K562 (cell line): ENCODE measurements around the gene TEDC1. TPM values are rescaled to one million over a fixed set of nuclear protein-coding genes. Genes with fewer than 3 reads are reported as not detected.
A peak's percentile ranks its signal among the peaks of the same experiment; 100 is the strongest.

Experiments used
- ATAC-seq: fragments of 200-7000 bp; cut with Tn5 transposase; 3 replicates; pipeline ENCODE4 v1.9.1; 2020; ENCODE audit warnings: moderate library complexity
- BruUV-seq: library from RNA; stranded (reverse); fragments of 400-500 nt; replicated peaks from 2 replicates; lab custom pipeline; 2021; lab: Mats Ljungman, UMichigan
- CTCF ChIA-PET: fragments of 300-600 bp; formaldehyde crosslinking; extraction: SDS; loops from one replicate; lab custom pipeline; 2021; ENCODE audit warnings: low intra/inter-chr PET ratio; lab: Yijun Ruan, JAX
- POLR2A ChIA-PET: fragments of 300-600, 350-650 bp; sonication (Branson Sonifier 250); formaldehyde crosslinking; extraction: SDS; loops from one replicate; lab custom pipeline; 2021; ENCODE audit warnings: antibody characterized with exemption, inconsistent platforms; lab: Yijun Ruan, JAX
- DNase-seq, 4 experiments: peaks; one replicate each; pipeline versions ENCODE4 v3.0.0 to v3.0.0-alpha.2; 2011 to 2018; ENCODE audit warnings: low spot score in 3 of 4, mixed read lengths in 3 of 4; ENCODE audit errors: extremely low read depth in 1 of 4
- FAIRE-seq: peaks from 2 replicates; lab custom pipeline; 2011; peaks lifted over from hg19 to GRCh38; lab: Jason Lieb, UNC
- H2AFZ ChIP-seq: 2 replicates; pipeline ENCODE4 v1.6.0; 2011; ENCODE audit warnings: low read depth, low read length, control low read depth, inconsistent platforms
- H3K27ac ChIP-seq: fragments of 200-600 bp; 3 replicates; pipeline ENCODE4 v1.8.0; 2011; ENCODE audit warnings: low read depth, mild to moderate bottlenecking, control low read depth, inconsistent platforms, low read length, moderate library complexity, mixed read lengths; ENCODE audit errors: extremely low read depth
- H3K27me3 ChIP-seq, 2 experiments: fragments of 300-600 bp in 1 of 2; 2 replicates in 1 of 2; 3 replicates in 1 of 2; pipeline versions ENCODE4 v1.6.0 to v1.8.0; 2011; ENCODE audit warnings: inconsistent platforms in 2 of 2, low read length in 2 of 2, mild to moderate bottlenecking in 1 of 2, mixed read lengths in 1 of 2, moderate library complexity in 1 of 2; ENCODE audit not compliant: control insufficient read depth in 2 of 2, insufficient read depth in 2 of 2
- H3K36me3 ChIP-seq: fragments of 300-600 bp; 3 replicates; pipeline ENCODE4 v1.8.0; 2011; ENCODE audit warnings: mild to moderate bottlenecking, low read length, inconsistent platforms; ENCODE audit not compliant: control insufficient read depth, insufficient read depth
- H3K4me1 ChIP-seq, 2 experiments: fragments of 200-600 bp in 1 of 2; replicated peaks in 1 of 2; 2 replicates in 1 of 2; 3 replicates in 1 of 2; pipeline versions ENCODE4 v1.5.1 to v1.8.0; 2011; ENCODE audit warnings: inconsistent platforms in 2 of 2, low read length in 2 of 2, mild to moderate bottlenecking in 1 of 2, mixed read lengths in 1 of 2, moderate library complexity in 1 of 2; ENCODE audit not compliant: control insufficient read depth in 2 of 2, insufficient read depth in 2 of 2
- H3K4me2 ChIP-seq: 2 replicates; pipeline ENCODE4 v1.6.1; 2011; ENCODE audit warnings: low read length, control low read depth, inconsistent platforms, mixed read lengths; ENCODE audit not compliant: insufficient read depth
- H3K4me3 ChIP-seq: fragments of 200-600 bp; sonication (generic), shearing (Covaris generic); 2 replicates; pipeline ENCODE4 v1.5.1; 2016; ENCODE audit warnings: control low read depth, inconsistent platforms
- H3K79me2 ChIP-seq: fragments of 200-600 bp; 3 replicates; pipeline ENCODE4 v1.8.0; 2011; ENCODE audit warnings: low read length, inconsistent platforms; ENCODE audit not compliant: control insufficient read depth, insufficient read depth
- H3K9ac ChIP-seq, 2 experiments: 2 replicates each; pipeline versions ENCODE4 v1.6.0 to v1.6.1; 2011; ENCODE audit warnings: low read depth in 2 of 2, low read length in 2 of 2, control low read depth in 1 of 2, inconsistent platforms in 1 of 2, mild to moderate bottlenecking in 1 of 2, mixed read lengths in 1 of 2; ENCODE audit not compliant: insufficient read depth in 1 of 2
- H3K9me1 ChIP-seq: one replicate; pipeline ENCODE4 v1.6.0; 2011; ENCODE audit warnings: inconsistent platforms, mild to moderate bottlenecking, low read length, moderate library complexity; ENCODE audit not compliant: control insufficient read depth, insufficient read depth
- H3K9me3 ChIP-seq: replicated peaks from 2 replicates; pipeline ENCODE4 v1.5.1; 2011; ENCODE audit warnings: low read depth, low read length, inconsistent platforms; ENCODE audit not compliant: control insufficient read depth, insufficient read depth
- H4K20me1 ChIP-seq: replicated peaks from 2 replicates; pipeline ENCODE4 v1.6.1; 2011; ENCODE audit warnings: low read length, inconsistent platforms, mixed read lengths; ENCODE audit not compliant: control insufficient read depth, insufficient read depth
- HNRNPL ChIP-seq: fragments of 200-400 bp; formaldehyde crosslinking; IDR thresholded peaks from 2 replicates; pipeline ENCODE4 v1.6.1; 2017; ENCODE audit warnings: low read depth, mild to moderate bottlenecking, low read length
- RBFOX2 ChIP-seq: fragments of 200-400 bp; formaldehyde crosslinking; IDR thresholded peaks from 2 replicates; pipeline ENCODE4 v1.6.1; 2017; ENCODE audit warnings: low read depth, mild to moderate bottlenecking, low read length, moderate library complexity
- SNAPC5 ChIP-seq: fragments of 250-450 bp; sonication (Bioruptor Pico); IDR thresholded peaks from 2 replicates; pipeline ENCODE4 v1.8.0; 2021; ENCODE audit warnings: moderate library complexity, mild to moderate bottlenecking, inconsistent platforms
- ZBTB49 ChIP-seq: sonication (generic); formaldehyde crosslinking; IDR thresholded peaks from 2 replicates; pipeline ENCODE4 v1.8.0; 2022; ENCODE audit warnings: missing genetic modification reagents, mild to moderate bottlenecking, borderline replicate concordance
- ZNF512 ChIP-seq: IDR thresholded peaks from 2 replicates; pipeline ENCODE4 v1.6.1; 2016; ENCODE audit warnings: missing genetic modification characterization, missing compliant biosample characterization
- WGBS: fragments of 100-300 bp; shearing (Covaris generic); methylation state at CpG from one replicate; pipeline ENCODE4 v1.1.6; 2016; ENCODE audit warnings: low coverage, mixed read lengths; ENCODE audit not compliant: insufficient coverage; ENCODE audit errors: missing lambda C conversion rate; 5-methylcytosine and 5-hydroxymethylcytosine counted together
- in situ Hi-C: fragments of 300-500 bp; cut with MboI; formaldehyde crosslinking; loops from 4 replicates; pipeline ENCODE4 v1.15.0; 2018; ENCODE audit warnings: inconsistent platforms, mixed read lengths
- intact Hi-C: fragments of 100-400 bp; cut with micrococcal nuclease; formaldehyde crosslinking; loops from 2 replicates; pipeline ENCODE4 v1.14.2; 2022
- polyA plus RNA-seq, 8 experiments: library from polyadenylated mRNA; depleted of rRNA in 4 of 8; stranded (reverse) in 5 of 8; unstranded in 3 of 8; fragments of >200 nt; fragmentation: Nextera tagmentation in 2 of 8; fragmentation: Illumina TruSeq in 1 of 8; extraction: Ambion mirVana in 2 of 8; extraction: Trizol in 1 of 8; gene quantifications; 2 replicates each; pipeline versions ENCODE4 v1.2.1 to v1.2.3, GENCODE V29; 2011 to 2014; ENCODE audit warnings: inconsistent platforms in 1 of 8, missing spikeins in 1 of 8
- total RNA-seq, 7 experiments: library from RNA; depleted of rRNA in 6 of 7; stranded (reverse); fragments of >200 nt in 6 of 7; fragmentation: Illumina TruSeq in 2 of 7; extraction: Trizol in 2 of 7; gene quantifications; 2 replicates each; pipeline versions ENCODE4 v1.2.1 to v1.2.3, GENCODE V29; 2011 to 2021; ENCODE audit warnings: low replicate concordance in 1 of 7

The TEDC1 gene
- total and polyA plus RNA-seq, 9 of the 15 experiments (the other 6 are each of a cell fraction or from before 2014, with no cell fraction given): 0.21 to 28.3 (median 5.9) TPM

DNA sequence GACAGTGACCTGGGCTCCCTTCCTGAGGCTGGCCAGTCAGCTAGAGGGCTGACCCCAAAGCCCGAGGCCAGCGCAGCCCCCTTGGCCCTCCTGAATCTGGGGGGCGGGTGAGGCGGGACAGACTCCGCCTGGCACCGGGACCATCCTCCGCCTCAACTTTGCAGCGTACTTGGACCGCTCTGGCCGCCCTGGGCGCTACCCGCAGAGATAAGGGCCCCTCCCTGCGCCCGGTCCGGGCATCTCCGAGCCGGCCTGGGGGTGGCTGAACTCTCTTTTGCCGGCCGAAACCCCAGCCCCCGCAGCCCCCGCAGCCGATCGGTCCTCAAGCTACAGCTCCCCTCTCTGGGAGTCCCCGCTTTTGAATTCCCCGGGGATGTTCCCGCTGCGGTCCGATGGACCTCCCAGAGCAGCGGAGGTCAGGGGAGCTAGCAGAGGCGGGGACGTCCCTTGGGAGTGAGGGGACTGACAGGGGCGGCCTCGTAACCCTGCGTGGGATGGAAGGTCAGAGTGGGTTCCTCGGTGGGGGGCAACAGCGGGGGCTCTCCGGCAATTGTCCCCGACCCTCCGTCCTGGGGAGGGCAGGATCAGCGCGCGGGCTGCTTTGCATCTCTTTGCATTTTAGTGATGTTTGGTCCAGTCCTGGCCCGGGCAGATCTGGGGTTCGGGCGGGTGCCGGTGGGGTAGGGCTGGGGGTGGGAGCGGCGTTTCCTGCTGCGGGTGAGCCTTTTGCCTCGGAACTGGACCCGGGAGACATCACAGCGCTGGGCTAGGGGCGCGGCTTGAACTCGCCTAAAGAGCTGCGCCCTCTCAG, 4.7 kb upstream of the TEDC1 start, which contains the start of gene CRIP1 (continued):
- TF ChIP-seq SNAPC5 (CRISPR knock-in tag): no peak
- 0 out of 2 replicates have a peak, but pooled peaks have one; percentile 9 for TF ChIP-seq RBFOX2
- TF ChIP-seq ZNF512 (tag): no peak

GRCh38 chr14:105486974-105487448, 4.0 kb upstream of the TEDC1 start:
- Histone ChIP-seq H4K20me1 (peaks cover 3% of the 10 kb centered on the region), H3K4me2 (no peak overlapping the region), H3K36me3 (no peaks in the 10 kb centered on the region), H3K9me1 (no peaks in the 10 kb centered on the region), H2AFZ (no peak overlapping the region), H3K27ac (no peak overlapping the region), H3K27me3 (no peaks in the 10 kb centered on the region), H3K4me1 (peaks cover 10 to 89% of the 10 kb centered on the region in 2 experiments), H3K79me2 (peaks cover 3% of the 10 kb centered on the region; the same call in 2 of the 3 replicates), H3K9me3 (no peaks in the 10 kb centered on the region), H3K9ac (no peak overlapping the region), H3K4me3 (no peak overlapping the region)
- WGBS: 93% methylated on average over 8 of the region's 45 CpGs
- ChIA-PET CTCF (no interaction called here), POLR2A (no interaction called here)
- TF ChIP-seq ZBTB49 (CRISPR knock-in tag) (no peak), HNRNPL (0 out of 2 replicates have a peak, but pooled peaks have one; percentile 15)
- intact Hi-C loops: loop anchor here (5.0 kb wide), 1 partner anchor 40 kb away; no protein-coding TSS in a partner anchor
- DNase-seq (no peak), FAIRE-seq (no peak), ATAC-seq (no peak)
- in situ Hi-C loops: loop anchor here (5.0 kb wide), 1 partner anchor 115 kb away; no protein-coding TSS in a partner anchor
- no TSS peak for BruUV-seq
